HEK293T (cell line): ENCODE results near the gene ATXN7L2.

Experiments
- ARNT ChIP-seq: fragments of 450-650 bp; IDR thresholded peaks from 2 replicates; pipeline ENCODE4 v1.6.1; 2017; ENCODE audit warnings: mild to moderate bottlenecking
- BHLHE40 ChIP-seq: fragments of 450-650 bp; IDR thresholded peaks from 2 replicates; pipeline ENCODE4 v1.6.1; 2016; ENCODE audit warnings: mild to moderate bottlenecking, moderate library complexity, borderline replicate concordance
- CTBP1 ChIP-seq: fragments of 450-650 bp; IDR thresholded peaks from 2 replicates; pipeline ENCODE4 v1.6.1; 2016; ENCODE audit warnings: borderline replicate concordance
- FOXK2 ChIP-seq: fragments of 450-650 bp; IDR thresholded peaks from 2 replicates; pipeline ENCODE4 v1.6.1; 2016; ENCODE audit warnings: mild to moderate bottlenecking
- HDGF ChIP-seq: fragments of 450-650 bp; IDR thresholded peaks from 2 replicates; pipeline ENCODE4 v1.6.1; 2017; ENCODE audit warnings: antibody characterized with exemption, borderline replicate concordance
- L3MBTL2 ChIP-seq: fragments of 450-650 bp; conservative IDR thresholded peaks from 2 replicates; pipeline ENCODE4 v1.6.1; 2016; ENCODE audit warnings: mild to moderate bottlenecking
- SP1 ChIP-seq: fragments of 450-650 bp; IDR thresholded peaks from 2 replicates; pipeline ENCODE4 v1.6.1; 2017
- TARDBP ChIP-seq: fragments of 450-650 bp; IDR thresholded peaks from 2 replicates; pipeline ENCODE4 v1.6.1; 2016

DNA sequence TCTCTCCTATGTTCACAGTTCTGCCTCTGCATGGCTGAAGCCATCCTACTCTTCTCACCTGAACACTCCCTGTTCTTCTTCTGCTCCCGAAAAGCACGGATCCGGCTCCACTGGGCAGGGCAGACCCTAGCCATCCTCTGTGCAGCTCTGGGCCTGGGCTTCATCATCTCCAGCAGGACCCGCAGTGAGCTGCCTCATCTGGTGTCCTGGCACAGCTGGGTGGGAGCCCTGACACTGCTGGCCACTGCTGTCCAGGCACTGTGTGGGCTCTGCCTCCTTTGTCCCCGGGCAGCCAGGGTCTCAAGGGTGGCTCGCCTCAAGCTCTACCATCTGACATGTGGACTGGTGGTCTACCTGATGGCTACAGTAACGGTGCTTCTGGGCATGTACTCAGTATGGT is 12.0 kb downstream of the ATXN7L2 start:
- TF ChIP-seq TARDBP (no peak), SP1 (no peak), HDGF (no peak), BHLHE40 (no peak), L3MBTL2 (no peak), FOXK2 (no peak), CTBP1 (no peak), ARNT (no peak)
